H9 (cell line): ENCODE results near the gene VIPR2. TPM values are rescaled to one million over a fixed set of nuclear protein-coding genes. Genes with fewer than 3 reads are reported as not detected.

ENCODE experiments used
- DNase-seq: peaks from one replicate; pipeline ENCODE4 v3.0.0-alpha.2; 2017
- H2AFZ ChIP-seq: one replicate; pipeline ENCODE4 v1.6.1; 2013; ENCODE audit warnings: mild to moderate bottlenecking, low read length, control low read depth, moderate library complexity
- H2AK5ac ChIP-seq: 2 replicates; pipeline ENCODE4 v1.6.1; 2013; ENCODE audit warnings: low read length, control low read depth, mixed read lengths; ENCODE audit not compliant: insufficient read length
- H2BK120ac ChIP-seq: one replicate; pipeline ENCODE4 v1.6.1; 2013; ENCODE audit warnings: low read depth, mild to moderate bottlenecking, low read length, control low read depth, inconsistent platforms; ENCODE audit not compliant: poor library complexity, severe bottlenecking
- H2BK12ac ChIP-seq: 2 replicates; pipeline ENCODE4 v1.6.1; 2013; ENCODE audit warnings: low read length, control low read depth, mixed read lengths, low read depth; ENCODE audit not compliant: insufficient read length
- H2BK15ac ChIP-seq: 2 replicates; pipeline ENCODE4 v1.6.1; 2013; ENCODE audit warnings: low read depth, low read length, control low read depth
- H2BK20ac ChIP-seq: one replicate; pipeline ENCODE4 v1.6.1; 2013; ENCODE audit warnings: low read depth, mild to moderate bottlenecking, low read length, control low read depth, inconsistent platforms; ENCODE audit not compliant: poor library complexity, severe bottlenecking
- H2BK5ac ChIP-seq: 2 replicates; pipeline ENCODE4 v1.6.1; 2013; ENCODE audit warnings: low read length, control low read depth, mixed read lengths; ENCODE audit not compliant: insufficient read length
- H3K14ac ChIP-seq: 2 replicates; pipeline ENCODE4 v1.6.1; 2013; ENCODE audit warnings: low read length, control low read depth; ENCODE audit not compliant: insufficient read depth
- H3K18ac ChIP-seq: 2 replicates; pipeline ENCODE4 v1.6.1; 2013; ENCODE audit warnings: low read depth, mild to moderate bottlenecking, mixed read lengths, low read length, control low read depth; ENCODE audit not compliant: insufficient read length
- H3K23ac ChIP-seq: 2 replicates; pipeline ENCODE4 v1.6.1; 2013; ENCODE audit warnings: low read length, control low read depth, mixed read lengths, low read depth; ENCODE audit not compliant: insufficient read length
- H3K23me2 ChIP-seq: 2 replicates; pipeline ENCODE4 v1.6.1; 2013; ENCODE audit warnings: low read depth, mild to moderate bottlenecking, mixed read lengths, low read length, control low read depth; ENCODE audit not compliant: insufficient read length, poor library complexity, severe bottlenecking
- H3K27ac ChIP-seq: 2 replicates; pipeline ENCODE4 v1.5.1; 2013; ENCODE audit warnings: low read length, control low read depth, mixed read lengths, low read depth; ENCODE audit not compliant: insufficient read length
- H3K27me3 ChIP-seq: 2 replicates; pipeline ENCODE4 v1.6.1; 2013; ENCODE audit warnings: low read length, control low read depth, inconsistent platforms; ENCODE audit not compliant: insufficient read depth
- H3K4ac ChIP-seq: 2 replicates; pipeline ENCODE4 v1.6.1; 2013; ENCODE audit warnings: low read depth, mild to moderate bottlenecking, control low read depth, inconsistent platforms, low read length, moderate library complexity
- H3K4me1 ChIP-seq: 2 replicates; pipeline ENCODE4 v1.6.1; 2013; ENCODE audit warnings: low read length, control low read depth, inconsistent platforms; ENCODE audit not compliant: insufficient read depth
- H3K4me2 ChIP-seq: 2 replicates; pipeline ENCODE4 v1.6.1; 2013; ENCODE audit warnings: low read length, control low read depth, mixed read lengths; ENCODE audit not compliant: insufficient read length, insufficient read depth
- H3K56ac ChIP-seq: 2 replicates; pipeline ENCODE4 v1.6.1; 2013; ENCODE audit warnings: low read depth, mild to moderate bottlenecking, mixed read lengths, low read length, control low read depth; ENCODE audit not compliant: insufficient read length
- H3K79me1 ChIP-seq: 2 replicates; pipeline ENCODE4 v1.6.1; 2013; ENCODE audit warnings: low read depth, mild to moderate bottlenecking, moderate library complexity, low read length, control low read depth, inconsistent platforms; ENCODE audit not compliant: insufficient read depth, poor library complexity, severe bottlenecking
- H3K79me2 ChIP-seq: 2 replicates; pipeline ENCODE4 v1.6.1; 2013; ENCODE audit warnings: low read length, control low read depth, inconsistent platforms; ENCODE audit not compliant: insufficient read depth
- H3K9ac ChIP-seq: 2 replicates; pipeline ENCODE4 v1.6.1; 2013; ENCODE audit warnings: low read length, control low read depth, mixed read lengths; ENCODE audit not compliant: insufficient read length; ENCODE audit errors: extremely low read depth
- H3K9me3 ChIP-seq: one replicate; pipeline ENCODE4 v1.6.1; 2013; ENCODE audit warnings: low read depth, low read length, inconsistent platforms; ENCODE audit not compliant: control insufficient read depth
- H3T11ph ChIP-seq: one replicate; pipeline ENCODE4 v1.6.1; 2013; ENCODE audit warnings: mild to moderate bottlenecking, low read length, control low read depth, inconsistent platforms
- H4K20me1 ChIP-seq: one replicate; pipeline ENCODE4 v1.6.1; 2013; ENCODE audit not compliant: control insufficient read depth, insufficient read length, insufficient read depth
- H4K5ac ChIP-seq: 2 replicates; pipeline ENCODE4 v1.6.1; 2013; ENCODE audit warnings: low read depth, mild to moderate bottlenecking, mixed read lengths, low read length, control low read depth; ENCODE audit not compliant: insufficient read length
- H4K8ac ChIP-seq: replicated peaks from 2 replicates; pipeline ENCODE4 v1.6.1; 2013; ENCODE audit warnings: low read length, control low read depth, mixed read lengths, low read depth; ENCODE audit not compliant: insufficient read length
- H4K91ac ChIP-seq: 2 replicates; pipeline ENCODE4 v1.6.1; 2013; ENCODE audit warnings: low read depth, mild to moderate bottlenecking, moderate library complexity, mixed read lengths, low read length, control low read depth; ENCODE audit not compliant: insufficient read length
- H3K27ac Mint-ChIP-seq, 3 experiments: 2 replicates in 2 of 3; 3 replicates in 1 of 3; pipeline ENCODE4 v1.8.0; 2020 to 2021; ENCODE audit warnings: mixed read lengths in 3 of 3, mild to moderate bottlenecking in 1 of 3, moderate library complexity in 1 of 3
- H3K27me3 Mint-ChIP-seq: 2 replicates; pipeline ENCODE4 v1.8.0; 2021; ENCODE audit warnings: low read depth, mild to moderate bottlenecking, moderate library complexity, mixed read lengths
- H3K36me3 Mint-ChIP-seq, 3 experiments: 2 replicates in 2 of 3; 3 replicates in 1 of 3; pipeline ENCODE4 v1.8.0; 2020 to 2021; ENCODE audit warnings: low read depth in 3 of 3, mixed read lengths in 3 of 3; ENCODE audit not compliant: insufficient read depth in 1 of 3
- H3K4me1 Mint-ChIP-seq, 2 experiments: 2 replicates each; pipeline ENCODE4 v1.8.0; 2020; ENCODE audit warnings: mixed read lengths in 2 of 2
- H3K4me3 Mint-ChIP-seq, 2 experiments: 2 replicates in 1 of 2; 3 replicates in 1 of 2; pipeline ENCODE4 v1.8.0; 2020 to 2021; ENCODE audit warnings: mild to moderate bottlenecking in 2 of 2, mixed read lengths in 2 of 2, moderate library complexity in 1 of 2
- H3K9me3 Mint-ChIP-seq, 2 experiments: 2 replicates in 1 of 2; 3 replicates in 1 of 2; pipeline ENCODE4 v1.8.0; 2020; ENCODE audit warnings: mild to moderate bottlenecking in 2 of 2, mixed read lengths in 2 of 2, moderate library complexity in 1 of 2
- CTCF ChIP-seq: fragments of 200-600 bp; sonication (generic); conservative IDR thresholded peaks from 3 replicates; pipeline ENCODE4 v1.8.0; 2021; ENCODE audit warnings: antibody characterized with exemption, mild to moderate bottlenecking
- WGBS: extraction: QIAGEN DNeasy Blood & Tissue Kit; methylation state at CpG from one replicate; pipeline ENCODE4 v1.1.7; 2013; ENCODE audit warnings: missing lambda C conversion rate, low lambda C conversion rate, mixed read lengths; ENCODE audit not compliant: insufficient read length; ENCODE audit errors: extremely low coverage; 5-methylcytosine and 5-hydroxymethylcytosine counted together
- total RNA-seq: library from RNA; stranded (reverse); gene quantifications from 2 replicates; pipeline ENCODE4 v1.2.1, GENCODE V29; 2021

The VIPR2 gene
- total RNA-seq, 1 experiment from 2014 or later: 1.6 TPM

GRCh38 chr7:159122276-159122675, 22.4 kb downstream of the VIPR2 start:
- Histone ChIP-seq H2BK12ac (no peak overlapping the region), H3K18ac (no peak overlapping the region), H3K23ac (no peak overlapping the region), H2AFZ (no peak overlapping the region), H3T11ph (no peak overlapping the region), H3K4ac (no peak overlapping the region), H4K5ac (no peak overlapping the region), H3K27me3 (no peaks in the 10 kb centered on the region), H3K56ac (no peak overlapping the region), H3K23me2 (no peaks in the 10 kb centered on the region), H3K79me2 (no peaks in the 10 kb centered on the region), H3K27ac (no peak overlapping the region), H2BK120ac (no peak overlapping the region), H2AK5ac (no peak overlapping the region), H4K20me1 (no peaks in the 10 kb centered on the region), H3K9me3 (no peaks in the 10 kb centered on the region), H2BK15ac (no peak overlapping the region), H3K14ac (no peak overlapping the region), H3K9ac (no peak overlapping the region), H3K4me1 (no peaks in the 10 kb centered on the region), H3K4me2 (no peak overlapping the region), H2BK20ac (no peak overlapping the region), H3K79me1 (no peaks in the 10 kb centered on the region), H2BK5ac (no peak overlapping the region), H4K8ac (no peak overlapping the region), H4K91ac (no peak overlapping the region)
- no peaks in the 10 kb centered on the region for H3K36me3 Mint-ChIP-seq
- H3K27me3 Mint-ChIP-seq: no peaks in the 10 kb centered on the region; the same call in 1 of the 2 replicates
- H3K4me1 Mint-ChIP-seq: peaks cover 9 to 15% of the 10 kb centered on the region in 2 experiments; a peak in 3 of 4 replicates
- no peak overlapping the region for H3K4me3 Mint-ChIP-seq
- no peak for TF ChIP-seq CTCF
- H3K9me3 Mint-ChIP-seq: peaks cover 0 to 7% of the 10 kb centered on the region in 2 experiments; a peak in 2 of 5 replicates
- DNase-seq: peak; percentile 10
- no CpG with 5 or more reads among the region's 7 CpGs for WGBS
- H3K27ac Mint-ChIP-seq: no peak overlapping the region
